Stimulated activated CD8-positive, alpha-beta memory T cell treated with anti-CD3 and anti-CD28 coated beads, Interleukin-12 subunit alpha, Interleukin-12 subunit beta, amount 100 ng/mL, for 1 hour (primary cell): ENCODE measurements around the gene INPP5A.
"Not testable (repeated sequence)": the region's sequence is repeated elsewhere in the genome, so short reads cannot be mapped to it uniquely, and the experiment has no call there.

ENCODE experiments used
- DNase-seq: peaks from one replicate; pipeline ENCODE4 v3.0.0-alpha.2; 2020; ENCODE audit warnings: low read depth

INPP5A gene

DNA sequence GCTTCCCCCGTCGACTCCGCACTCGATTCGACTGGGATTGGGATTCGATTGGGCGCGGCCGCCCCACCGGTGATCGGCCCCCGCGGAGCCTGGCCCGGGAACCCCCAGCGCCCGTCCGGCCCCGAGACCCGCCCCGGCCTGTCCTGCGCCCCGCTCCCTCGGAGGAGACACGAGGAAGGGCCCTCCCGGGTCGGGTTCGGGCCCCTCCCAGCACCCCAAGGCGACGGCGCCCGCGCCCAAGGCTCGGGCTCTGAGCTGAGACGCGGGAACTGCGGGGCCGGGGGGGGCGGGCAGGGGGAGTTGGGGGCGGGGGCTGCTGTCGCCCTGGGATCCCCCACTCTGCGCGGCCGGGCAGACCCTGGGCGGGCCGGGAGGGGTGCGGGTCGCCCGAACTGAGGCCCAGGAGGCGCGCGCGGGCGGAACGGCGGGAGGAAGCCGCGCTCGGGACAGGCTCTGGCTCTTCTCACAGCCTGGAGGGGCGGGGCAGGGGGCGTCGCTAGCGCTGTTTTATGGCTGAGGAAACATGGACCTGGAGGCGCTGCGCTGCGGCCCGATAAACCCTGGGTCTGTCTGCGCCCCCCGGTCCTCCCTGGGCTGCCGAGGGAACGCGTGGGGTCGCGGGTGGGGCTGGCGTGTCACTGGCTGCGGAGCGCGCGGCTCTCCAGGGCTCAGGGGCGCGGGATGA, 250.1 kb downstream of the INPP5A start:
- no peak for DNase-seq

DNA sequence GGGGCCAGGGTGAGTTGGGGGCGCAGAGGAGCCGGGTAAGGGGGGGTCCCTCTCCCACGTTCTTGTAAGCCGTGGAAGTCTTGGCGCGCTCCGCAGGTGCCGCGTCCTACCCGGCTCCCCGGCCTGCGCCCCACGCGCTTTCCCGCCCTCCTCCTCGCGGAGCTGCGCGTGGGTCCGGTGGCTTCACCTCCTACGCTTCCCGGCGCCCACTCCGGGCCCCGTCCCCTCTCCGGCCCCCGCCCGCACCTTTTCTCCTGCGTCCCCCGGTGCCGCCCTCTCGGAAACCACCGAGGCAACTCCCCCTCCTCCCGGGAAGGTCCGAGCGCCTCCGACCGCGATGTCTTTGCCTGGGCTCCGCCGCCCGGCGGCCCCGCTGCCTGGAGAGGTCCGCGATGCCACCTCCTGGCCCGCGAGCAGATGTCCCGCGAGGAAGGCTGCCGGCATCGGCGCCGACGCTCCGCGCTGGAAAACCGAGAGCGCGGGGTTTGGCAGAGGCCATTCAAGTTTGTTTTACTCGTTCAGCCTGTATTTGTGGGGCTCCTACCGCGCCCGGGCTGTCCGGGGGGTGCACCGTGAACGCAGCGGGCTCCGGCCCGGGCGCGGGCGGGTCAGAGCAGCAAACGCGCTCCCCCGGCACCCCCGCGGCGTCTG, 250.7 kb downstream of the INPP5A start:
- no peak for DNase-seq

DNA sequence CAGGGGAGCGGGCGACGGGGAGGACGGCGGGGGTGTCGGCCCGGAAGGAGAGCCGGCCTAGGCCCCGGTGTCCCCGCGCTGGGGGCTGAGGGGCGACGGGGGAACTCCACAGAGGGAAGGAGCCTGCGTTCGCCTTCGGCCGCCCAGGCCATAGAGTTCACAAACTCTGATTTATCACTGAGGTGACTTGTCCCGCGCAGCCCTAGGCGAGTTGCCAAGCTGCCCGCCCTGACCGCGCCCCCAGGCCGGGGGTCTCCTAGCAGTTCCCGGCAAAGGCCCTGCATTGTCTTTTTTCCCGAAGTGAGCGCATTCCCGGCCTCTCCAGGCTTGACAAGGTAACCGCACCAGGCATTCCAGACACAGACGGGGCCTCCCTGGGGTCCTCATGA, 251.2 kb downstream of the INPP5A start:
- no peak for DNase-seq

DNA sequence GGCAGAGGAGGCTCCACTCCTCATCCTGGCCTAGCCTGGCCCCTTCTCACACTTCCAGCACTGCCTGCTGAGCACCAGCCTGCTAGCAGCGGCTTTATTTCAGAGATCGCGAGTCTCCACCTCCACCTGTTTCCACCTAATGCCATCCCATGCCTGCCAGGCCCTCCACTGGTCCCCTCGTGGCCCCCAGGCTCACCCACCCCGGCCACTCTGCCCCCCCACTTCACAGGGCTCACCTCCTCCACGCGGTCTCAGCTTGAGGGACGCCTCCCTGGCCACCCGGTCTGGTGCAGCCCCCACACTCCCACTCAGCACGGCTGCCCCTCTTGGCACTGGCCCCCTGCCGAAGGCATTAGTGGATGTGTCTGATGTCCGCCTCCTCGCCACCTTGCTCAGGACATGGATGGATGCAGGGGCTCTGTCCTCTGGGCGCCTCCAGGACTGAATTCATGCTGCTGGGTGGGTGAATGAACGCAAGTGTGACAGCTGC, 252.1 kb downstream of the INPP5A start:
- DNase-seq, result no peak

DNA sequence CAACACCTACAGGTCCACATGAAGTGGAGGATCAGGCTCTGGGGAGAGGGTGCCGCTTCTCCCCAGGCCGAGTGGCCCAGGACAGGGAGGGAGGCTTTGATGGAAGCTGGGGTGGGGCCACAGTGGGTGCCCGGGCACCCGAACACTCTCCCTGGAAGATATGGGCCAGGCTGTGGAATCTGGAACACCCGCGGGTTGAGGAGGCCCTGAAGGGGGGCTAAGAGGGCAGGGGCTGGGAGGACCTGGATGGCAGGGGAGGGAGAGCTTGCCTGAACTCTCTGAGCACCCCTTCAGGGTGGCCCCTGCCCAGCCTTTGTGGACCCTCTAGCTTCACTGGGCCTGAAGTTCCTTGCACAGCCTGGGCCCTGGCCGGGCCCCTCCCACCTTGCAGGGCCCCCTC, 252.9 kb downstream of the INPP5A start:
- no peak for DNase-seq

DNA sequence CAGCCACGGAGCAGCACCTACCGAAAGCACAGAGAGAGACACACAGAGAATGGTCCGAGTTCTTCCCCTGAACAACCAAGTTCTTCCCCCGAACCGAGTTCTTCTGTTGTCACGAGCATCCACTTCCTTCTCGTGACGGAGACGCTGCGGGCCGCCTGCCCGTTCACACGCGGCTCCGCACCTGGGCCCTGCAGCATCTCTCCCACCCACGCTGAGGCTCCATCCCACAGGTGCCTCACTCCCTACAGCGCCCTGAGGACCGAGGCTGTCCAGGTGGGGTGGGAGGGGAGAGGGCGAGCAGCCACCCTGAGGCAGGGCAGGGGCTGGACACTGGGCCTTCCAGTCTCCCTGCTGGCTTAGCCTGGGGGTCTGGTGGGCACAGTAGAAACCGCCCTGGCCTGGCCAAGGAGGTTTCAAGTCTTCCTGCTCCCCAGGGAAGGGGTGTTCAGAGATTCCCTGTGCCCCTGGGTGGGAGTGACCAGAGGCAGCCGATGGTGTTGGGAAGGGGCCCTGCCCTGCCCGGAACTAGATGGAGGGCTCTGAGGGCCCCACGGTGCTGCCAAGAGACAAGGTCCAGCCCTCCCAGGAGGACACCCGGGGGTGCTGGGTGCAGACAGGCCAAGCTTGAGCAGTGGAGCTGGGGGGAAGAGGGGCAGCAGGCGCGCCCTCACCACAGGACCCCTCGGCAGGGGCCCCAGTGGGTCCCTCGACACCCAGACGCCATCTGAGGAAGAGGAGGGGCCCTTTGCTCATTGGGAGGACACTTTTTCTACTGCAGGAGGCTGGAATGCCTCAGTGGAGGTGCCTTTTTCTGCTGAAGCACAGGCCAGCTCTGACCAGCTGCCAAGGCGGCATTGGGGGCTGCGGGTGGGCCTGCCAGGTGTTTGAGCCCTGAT, 253.6 kb downstream of the INPP5A start:
- no peak for DNase-seq

DNA sequence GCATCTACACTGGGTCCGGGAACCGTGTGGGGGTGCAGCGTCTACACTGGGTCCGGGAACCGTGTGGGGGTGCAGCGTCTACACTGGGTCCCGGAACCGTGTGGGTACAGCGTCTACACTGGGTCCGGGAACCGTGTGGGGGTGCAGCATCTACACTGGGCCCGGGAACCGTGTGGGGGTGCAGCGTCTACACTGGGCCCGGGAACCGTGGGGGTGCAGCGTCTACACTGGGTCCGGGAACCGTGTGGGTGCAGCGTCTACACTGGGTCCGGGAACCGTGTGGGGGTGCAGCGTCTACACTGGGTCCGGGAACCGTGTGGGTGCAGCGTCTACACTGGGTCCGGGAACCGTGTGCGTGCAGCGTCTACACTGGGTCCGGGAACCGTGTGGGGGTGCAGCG, 254.5 kb downstream of the INPP5A start:
- not testable (repeated sequence) for DNase-seq

DNA sequence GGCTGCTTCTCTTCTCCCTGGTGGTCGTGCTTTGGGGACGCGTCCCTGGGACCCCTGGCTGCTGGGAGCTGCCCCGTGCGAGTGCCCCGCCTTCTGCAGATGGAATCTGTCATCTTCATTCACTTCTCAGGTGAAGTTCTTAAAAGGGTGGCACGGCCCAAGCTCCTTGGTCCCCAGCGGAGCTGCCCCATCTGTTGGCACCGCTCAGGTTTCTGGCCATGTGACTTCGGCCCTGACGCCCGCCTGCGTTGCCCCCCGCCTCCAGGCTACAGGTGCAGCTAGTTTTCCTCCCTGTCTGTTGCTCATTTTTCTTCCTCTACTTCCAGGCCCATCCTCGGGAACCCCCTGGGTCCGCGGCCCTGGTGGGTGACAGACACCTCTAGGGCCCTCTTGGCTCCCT, 255.2 kb downstream of the INPP5A start:
- no peak for DNase-seq

DNA sequence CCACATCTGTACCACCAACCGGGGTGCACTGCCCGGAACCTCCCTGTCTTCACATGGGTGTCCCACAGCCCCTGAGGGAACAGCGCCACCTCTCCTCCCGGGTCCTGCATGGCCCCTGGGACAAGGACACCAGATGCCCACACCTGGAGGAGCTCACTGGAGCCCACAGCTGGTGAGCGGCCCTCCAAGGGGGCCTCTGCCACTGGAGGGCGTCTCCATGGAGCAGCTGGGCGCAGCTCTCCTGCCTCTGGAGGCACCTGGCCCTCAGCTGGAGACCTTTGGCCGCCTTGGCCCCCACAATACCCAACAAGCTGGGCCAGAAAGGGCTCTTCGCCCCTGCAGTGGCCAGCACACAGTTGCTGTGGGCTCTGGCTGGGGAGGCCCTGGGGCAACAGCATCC, 255.6 kb downstream of the INPP5A start:
- DNase-seq, result no peak

DNA sequence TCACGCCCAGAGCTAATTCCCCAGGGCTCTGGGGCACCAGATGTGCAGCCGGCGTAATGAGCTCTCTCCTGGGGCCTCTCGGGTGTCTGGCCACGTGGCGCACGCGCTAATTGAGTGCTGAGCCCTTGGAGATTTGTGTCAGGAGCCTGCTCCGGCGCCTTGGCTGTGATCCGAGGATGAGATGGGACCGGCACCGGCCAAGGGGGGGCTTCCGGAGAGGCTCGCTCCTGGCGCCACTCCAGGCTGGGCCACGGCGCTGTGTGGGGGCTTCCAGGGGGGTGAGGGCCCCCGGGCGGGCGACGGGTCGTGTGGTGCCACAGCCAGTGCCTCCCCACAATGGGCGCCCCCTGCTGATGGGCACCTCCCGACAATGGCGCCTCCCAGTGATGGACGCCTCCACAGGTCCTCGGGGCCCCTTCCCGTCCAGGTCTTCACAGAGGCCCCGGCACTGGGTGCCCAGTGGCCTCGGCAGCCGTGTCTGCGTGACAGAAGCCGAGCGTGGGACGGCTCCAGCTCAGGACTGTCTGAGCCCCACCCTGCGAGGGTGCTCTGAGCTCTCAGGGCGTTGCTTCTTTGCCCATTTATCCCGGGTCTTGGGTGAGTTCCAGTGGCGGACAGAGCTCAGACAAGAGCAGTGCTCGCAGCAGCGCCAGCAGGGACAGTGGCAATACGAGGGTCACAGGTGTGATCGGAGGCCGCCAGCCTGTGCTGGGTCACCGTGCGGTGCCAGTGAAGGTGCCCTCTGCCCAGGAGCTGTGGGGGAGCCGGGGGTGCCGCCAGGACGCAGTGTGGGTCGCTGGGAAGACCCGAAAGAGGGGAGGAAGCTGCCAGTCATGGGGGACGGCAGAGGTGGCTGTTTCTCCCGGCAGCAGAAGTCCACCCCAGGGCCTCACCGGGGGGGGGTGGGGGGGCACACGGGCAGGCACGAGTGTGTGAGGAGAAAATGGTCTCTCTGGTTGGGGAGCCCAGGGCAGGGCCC, 256.6 kb downstream of the INPP5A start:
- no peak for DNase-seq

DNA sequence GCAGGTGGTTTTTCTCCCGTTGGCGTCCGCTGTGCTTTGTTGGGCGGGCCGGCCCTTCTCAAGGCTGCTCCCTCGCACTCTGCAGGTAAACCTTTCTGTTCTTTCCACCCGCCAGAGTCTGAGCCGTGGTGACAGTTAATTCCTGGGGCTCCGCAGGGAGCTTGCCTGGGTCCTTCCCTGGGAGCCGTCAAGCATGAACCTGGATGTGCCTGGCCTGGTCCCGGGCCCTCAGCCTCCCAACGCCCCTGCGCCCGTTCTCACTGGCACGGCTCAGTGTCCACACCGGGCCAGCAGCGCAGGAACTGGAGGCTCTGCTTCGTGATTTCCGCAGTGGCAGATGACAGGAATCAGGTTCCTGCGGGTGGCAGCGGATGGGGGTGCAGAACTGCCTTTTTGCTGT, 259.3 kb downstream of the INPP5A start:
- no peak for DNase-seq

DNA sequence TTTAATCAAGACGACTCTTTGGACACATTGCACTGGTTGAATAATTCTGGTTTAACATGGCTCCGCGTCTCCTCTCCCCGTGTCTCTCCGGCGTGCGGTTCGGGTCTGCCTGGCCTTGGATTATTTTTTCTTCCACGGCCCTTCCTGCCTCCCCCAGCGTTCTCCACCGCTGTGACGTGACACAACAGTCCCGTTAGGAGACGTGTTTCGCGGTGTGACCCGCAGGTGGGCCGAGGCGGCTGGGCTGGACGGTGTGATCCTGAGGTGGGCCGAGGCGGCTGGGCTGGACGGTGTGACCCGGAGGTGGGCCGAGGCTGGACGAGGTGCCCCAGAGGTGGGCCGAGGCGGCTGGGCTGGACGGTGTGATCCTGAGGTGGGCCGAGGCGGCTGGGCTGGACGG, 260.4 kb downstream of the INPP5A start:
- DNase-seq, result not testable (repeated sequence)

DNA sequence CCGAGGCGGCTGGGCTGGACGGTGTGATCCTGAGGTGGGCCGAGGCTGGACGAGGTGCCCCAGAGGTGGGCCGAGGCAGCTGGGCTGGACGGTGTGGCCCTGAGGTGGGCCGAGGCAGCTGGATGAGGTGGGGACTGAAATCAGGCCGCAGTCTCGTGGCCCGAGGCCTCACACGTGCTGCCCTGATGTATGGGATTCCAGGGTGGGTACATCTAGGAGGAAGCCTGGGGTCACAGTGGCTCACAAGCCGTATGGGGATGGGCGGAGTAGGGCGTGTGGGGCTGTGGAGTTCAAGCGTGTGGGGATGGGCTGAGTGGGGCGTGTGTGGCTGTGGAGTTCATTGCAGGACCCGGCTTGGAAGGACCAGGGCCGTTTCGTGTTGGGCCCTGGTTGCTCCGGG, 260.8 kb downstream of the INPP5A start:
- DNase-seq, result no peak

DNA sequence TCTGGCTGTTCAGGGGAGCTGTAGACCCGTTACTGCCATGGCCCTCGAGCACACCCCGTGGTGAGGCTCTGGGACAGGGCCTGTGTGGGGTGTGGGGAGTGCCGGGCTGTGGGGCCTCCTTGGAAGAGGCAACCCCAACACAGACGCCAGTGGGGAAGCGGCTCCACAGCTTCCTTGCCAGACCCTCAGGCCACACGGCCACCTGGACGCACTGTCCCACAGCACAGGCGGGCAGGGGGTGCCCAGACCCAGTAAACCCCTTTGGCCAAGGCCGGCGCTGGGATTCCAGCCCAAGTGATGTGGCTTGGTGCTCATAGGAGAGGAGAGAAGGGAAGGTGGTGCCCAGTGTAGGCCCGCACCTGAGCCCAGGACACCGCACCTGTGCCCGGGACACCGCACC, 261.3 kb downstream of the INPP5A start:
- DNase-seq, result no peak

DNA sequence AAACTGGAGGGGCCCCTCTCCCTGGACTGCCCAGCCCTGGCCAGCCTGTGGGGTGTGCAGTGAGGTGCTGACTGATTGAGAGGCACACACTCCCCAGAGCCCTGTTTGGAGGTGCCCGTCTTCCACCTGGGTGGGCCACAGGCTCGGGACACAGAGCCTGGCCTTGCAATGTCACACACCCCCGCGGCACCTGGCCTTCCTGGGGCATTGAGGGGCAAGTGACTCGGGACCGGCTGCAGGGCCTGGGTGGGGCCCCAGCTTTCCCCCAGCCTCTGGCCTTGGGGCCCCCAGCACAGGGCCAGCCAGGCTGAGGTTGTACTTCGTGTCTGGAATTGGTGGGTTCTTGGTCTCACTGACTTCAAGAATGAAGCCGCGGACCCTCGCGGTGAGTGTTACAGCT, 262.3 kb downstream of the INPP5A start:
- DNase-seq, result no peak

DNA sequence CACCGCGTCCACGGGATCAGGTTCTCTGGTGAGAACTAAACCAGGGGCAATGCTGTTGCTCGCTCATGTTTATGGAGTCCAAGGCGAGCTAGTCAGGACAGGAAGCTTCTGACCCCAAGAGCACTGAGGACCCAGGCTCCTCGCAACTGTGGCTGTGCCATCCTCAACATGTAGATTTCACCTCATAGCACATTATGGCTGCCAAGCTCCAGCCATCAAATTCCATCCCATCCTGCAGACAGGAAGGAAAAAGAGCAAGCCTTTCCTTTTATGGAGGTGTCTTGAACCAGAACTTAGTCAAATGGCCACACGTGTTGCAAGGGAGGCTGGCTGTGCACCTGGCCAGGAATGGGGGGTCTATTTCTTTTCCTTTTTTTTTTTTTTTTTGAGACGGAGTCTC, 264.5 kb downstream of the INPP5A start:
- no peak for DNase-seq

DNA sequence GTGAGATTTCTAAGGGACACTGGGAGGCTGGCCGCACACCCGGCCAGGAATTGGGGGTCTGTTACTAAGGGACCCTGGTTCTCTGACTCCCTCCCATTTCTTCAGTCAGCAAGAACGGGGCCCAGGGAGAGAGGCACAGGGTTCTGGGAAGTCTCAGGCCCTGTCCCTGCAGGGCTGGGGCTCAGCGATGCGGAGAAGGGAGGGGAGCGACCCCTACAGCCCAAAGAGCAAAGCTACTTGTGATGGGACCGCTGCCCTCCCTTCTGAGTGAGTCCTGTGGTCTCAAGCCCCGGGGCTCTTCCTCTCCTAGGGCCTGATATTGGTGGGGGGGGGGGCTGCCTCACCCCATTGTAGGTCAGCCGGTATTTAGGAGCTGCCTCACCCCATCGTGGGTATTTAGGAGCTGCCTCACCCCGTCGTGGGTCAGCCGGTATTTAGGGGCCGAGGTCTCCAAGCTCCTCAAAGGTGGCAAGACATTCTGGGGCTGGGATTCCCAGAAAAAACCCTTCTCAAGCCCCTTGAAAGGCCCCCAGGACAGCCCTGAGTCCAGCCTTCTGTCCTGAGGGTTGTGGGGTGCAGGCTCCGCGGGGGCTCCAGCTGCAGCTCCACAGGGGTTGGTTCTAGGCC, 265.2 kb downstream of the INPP5A start:
- no peak for DNase-seq

DNA sequence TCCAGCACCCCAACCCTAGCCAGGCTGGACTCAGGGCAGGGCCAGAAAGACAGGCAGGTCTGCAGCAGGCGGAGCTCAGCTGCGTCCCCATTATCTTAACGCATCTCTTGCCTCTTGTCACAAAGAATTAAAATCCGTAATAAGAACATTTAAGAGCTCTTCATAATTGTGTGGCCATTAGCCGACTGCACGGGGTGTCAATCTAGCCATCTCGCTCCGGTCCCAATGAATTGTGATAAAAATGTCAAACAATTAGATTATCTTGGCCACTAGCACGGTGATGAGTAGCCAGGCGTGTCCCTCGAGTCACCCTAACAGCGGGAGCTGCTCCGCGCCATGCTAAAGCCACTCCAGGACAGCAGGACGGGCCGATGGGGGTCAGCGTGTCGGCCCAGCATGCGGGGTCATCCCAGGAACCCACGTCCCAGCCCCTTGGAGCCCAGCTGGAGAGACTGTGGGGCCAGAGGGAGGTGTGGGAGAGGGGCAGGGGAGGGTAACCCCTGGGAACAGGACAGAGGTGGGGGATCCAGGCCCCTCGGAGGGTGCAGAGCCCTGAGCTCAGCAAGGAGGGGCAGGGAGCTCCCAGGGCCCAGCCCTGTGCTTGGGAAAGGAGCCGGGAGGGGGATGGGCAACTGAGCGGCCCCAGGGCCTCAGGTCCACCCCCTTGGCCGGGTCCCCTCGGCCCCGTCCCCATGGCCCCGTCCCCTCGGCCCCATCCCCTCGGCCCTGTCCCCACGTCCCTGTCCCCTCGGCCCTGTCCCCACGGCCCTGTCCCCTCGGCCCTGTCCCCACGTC, 266.0 kb downstream of the INPP5A start:
- DNase-seq, result no peak

DNA sequence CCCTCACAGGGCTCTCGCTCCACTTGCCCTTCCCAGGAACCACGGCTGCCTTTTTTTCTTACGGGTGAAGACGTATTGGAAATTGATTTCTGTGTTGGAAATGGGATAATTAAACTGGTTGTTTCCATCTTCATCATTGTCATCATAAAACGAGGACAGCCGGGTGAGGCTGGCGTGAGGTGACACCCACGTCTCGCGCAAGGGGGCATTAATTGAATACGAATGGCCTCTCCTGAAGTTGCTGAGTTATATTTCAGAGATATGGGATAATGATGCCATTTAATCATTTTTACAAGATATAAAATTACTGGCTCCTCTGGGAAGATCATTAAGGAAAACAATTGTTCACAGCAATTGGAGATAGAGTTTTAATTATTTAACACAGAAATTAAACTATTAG, 266.7 kb downstream of the INPP5A start:
- no peak for DNase-seq

DNA sequence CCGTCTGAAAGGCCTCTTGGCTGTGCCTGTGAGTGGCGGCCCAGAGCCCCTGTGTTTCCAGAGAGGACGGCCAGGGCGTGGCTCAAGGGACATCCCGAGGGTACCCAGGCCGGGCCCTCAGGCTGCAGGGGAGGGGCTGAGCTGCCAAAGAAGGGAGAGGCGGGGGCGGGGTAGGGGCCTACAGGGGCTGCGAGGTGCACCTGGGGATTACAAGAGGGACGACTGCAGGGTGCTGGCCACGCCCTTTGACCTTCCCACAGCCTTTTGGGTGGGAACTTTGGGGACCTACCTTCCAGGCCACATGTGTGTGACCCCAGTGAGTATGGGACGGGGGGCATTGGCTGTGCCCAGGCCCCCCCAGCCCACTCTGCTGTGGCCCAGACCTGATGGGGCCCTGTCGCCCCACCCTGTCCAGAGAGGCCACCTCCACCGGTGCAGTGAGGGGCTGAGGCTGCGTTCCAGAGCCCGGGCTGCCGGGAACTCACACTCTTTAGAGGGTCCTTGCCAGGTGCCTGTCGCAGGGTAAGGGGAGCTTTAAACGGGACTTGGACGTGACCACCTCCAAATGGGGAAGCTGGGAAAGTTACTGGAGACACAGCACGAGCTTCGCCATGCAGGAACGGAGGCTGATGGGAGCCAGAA, 267.3 kb downstream of the INPP5A start:
- DNase-seq, result no peak
